ENCODE measurements around the gene NELFCD.
"Not testable (repeated sequence)": the region's sequence is repeated elsewhere in the genome, so short reads cannot be mapped to it uniquely, and the experiment has no call there.

NELFCD gene

GRCh38 chr20:58971429-58971828, 9.6 kb upstream of the NELFCD start:
- H3K27ac ChIP-seq: no peak overlapping the region
- no peak for DNase-seq (ENCODE audit: low read depth, low spot score)

- DNase-seq (ENCODE audit: low read depth, low spot score): no peak
- no peak overlapping the region for H3K27ac ChIP-seq
These were observed 7.9 kb upstream of the NELFCD start for GRCh38 chr20:58973179-58973578.

- no peak overlapping the region for H3K27ac ChIP-seq
- no peak for DNase-seq (ENCODE audit: low read depth, low spot score)
These were observed 7.2 kb upstream of the NELFCD start for GRCh38 chr20:58973866-58974265.

GRCh38 chr20:58975353-58975752, 5.7 kb upstream of the NELFCD start:
- DNase-seq (ENCODE audit: low read depth, low spot score): no peak
- no peak overlapping the region for H3K27ac ChIP-seq

GRCh38 chr20:58976061-58976730, 4.9 kb upstream of the NELFCD start:
- DNase-seq (ENCODE audit: low read depth, low spot score): no peak
- no peak overlapping the region for H3K27ac ChIP-seq

GRCh38 chr20:58978351-58979190, 2.5 kb upstream of the NELFCD start:
- no peak overlapping the region for H3K27ac ChIP-seq
- DNase-seq (ENCODE audit: low read depth, low spot score): no peak

GRCh38 chr20:58981628-58982364, 740 bp downstream of the NELFCD start:
- peak overlapping the region; percentile 30 for H3K27ac ChIP-seq
- no peak for DNase-seq (ENCODE audit: low read depth, low spot score)

GRCh38 chr20:58982406-58983114, 1.5 kb downstream of the NELFCD start:
- DNase-seq (ENCODE audit: low read depth, low spot score): no peak
- H3K27ac ChIP-seq: no peak overlapping the region

- not testable (repeated sequence) for DNase-seq (ENCODE audit: low read depth, low spot score); H3K27ac ChIP-seq
These were observed 2.0 kb downstream of the NELFCD start for GRCh38 chr20:58983115-58983468.

GRCh38 chr20:58984691-58985090, 3.6 kb downstream of the NELFCD start:
- H3K27ac ChIP-seq: no peak overlapping the region
- no peak for DNase-seq (ENCODE audit: low read depth, low spot score)

GRCh38 chr20:58985656-58986055, 4.6 kb downstream of the NELFCD start:
- DNase-seq (ENCODE audit: low read depth, low spot score): no peak
- H3K27ac ChIP-seq: no peak overlapping the region

- H3K27ac ChIP-seq: no peak overlapping the region
- DNase-seq (ENCODE audit: low read depth, low spot score): no peak
These were observed 5.4 kb downstream of the NELFCD start for GRCh38 chr20:58986286-58986967.

- DNase-seq (ENCODE audit: low read depth, low spot score): no peak
- H3K27ac ChIP-seq: no peak overlapping the region
These were observed 6.0 kb downstream of the NELFCD start for GRCh38 chr20:58986968-58987517.

- no peak for DNase-seq (ENCODE audit: low read depth, low spot score)
- H3K27ac ChIP-seq: no peak overlapping the region
These were observed 6.9 kb downstream of the NELFCD start for GRCh38 chr20:58987790-58988564.

GRCh38 chr20:58988565-58988882, 7.5 kb downstream of the NELFCD start:
- no peak for DNase-seq (ENCODE audit: low read depth, low spot score)
- H3K27ac ChIP-seq: no peak overlapping the region

- no peak overlapping the region for H3K27ac ChIP-seq
- no peak for DNase-seq (ENCODE audit: low read depth, low spot score)
These were observed 8.1 kb downstream of the NELFCD start for GRCh38 chr20:58989196-58989595.

GRCh38 chr20:58990651-58991445, 9.8 kb downstream of the NELFCD start:
- no peak for DNase-seq (ENCODE audit: low read depth, low spot score)
- no peak overlapping the region for H3K27ac ChIP-seq

GRCh38 chr20:58991715-58992114, 10.7 kb downstream of the NELFCD start:
- H3K27ac ChIP-seq: no peak overlapping the region
- DNase-seq (ENCODE audit: low read depth, low spot score): no peak

All from epithelial cell of prostate (primary cell).